Measurements from ENCODE around the gene REXO1.

DNA sequence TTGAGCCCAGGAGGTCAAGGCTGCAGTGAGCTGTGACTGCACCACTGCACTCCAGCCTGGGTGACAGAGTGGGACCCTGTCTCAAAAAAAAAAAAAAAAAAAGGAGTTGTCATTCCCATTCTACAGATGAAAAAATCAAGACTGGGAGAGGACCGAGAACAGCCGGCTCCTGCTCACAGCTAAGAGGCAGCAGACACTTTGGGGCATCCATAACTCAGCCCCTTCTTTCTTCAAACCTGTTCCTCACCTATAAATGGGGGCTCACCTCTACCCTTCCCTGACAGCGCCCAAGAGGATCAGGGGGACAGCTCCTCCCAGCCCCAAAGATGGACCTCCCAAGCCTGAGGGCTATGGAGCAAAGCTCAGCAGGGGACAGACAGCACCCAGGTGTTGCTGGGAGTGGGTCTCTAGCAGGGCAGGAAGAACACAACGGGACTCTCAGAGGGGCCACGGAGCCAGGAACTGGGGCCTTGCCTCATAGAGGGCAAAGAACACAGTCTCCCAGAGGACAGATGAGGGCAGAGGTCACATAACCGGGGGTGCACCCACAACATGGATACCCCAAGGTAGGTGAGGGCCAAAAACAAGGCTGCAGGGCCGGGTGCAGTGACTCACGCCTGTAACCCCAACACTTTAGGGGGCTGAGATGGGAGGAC is 18.5 kb upstream of the REXO1 start:
- TF ChIP-seq, protein P1, sequence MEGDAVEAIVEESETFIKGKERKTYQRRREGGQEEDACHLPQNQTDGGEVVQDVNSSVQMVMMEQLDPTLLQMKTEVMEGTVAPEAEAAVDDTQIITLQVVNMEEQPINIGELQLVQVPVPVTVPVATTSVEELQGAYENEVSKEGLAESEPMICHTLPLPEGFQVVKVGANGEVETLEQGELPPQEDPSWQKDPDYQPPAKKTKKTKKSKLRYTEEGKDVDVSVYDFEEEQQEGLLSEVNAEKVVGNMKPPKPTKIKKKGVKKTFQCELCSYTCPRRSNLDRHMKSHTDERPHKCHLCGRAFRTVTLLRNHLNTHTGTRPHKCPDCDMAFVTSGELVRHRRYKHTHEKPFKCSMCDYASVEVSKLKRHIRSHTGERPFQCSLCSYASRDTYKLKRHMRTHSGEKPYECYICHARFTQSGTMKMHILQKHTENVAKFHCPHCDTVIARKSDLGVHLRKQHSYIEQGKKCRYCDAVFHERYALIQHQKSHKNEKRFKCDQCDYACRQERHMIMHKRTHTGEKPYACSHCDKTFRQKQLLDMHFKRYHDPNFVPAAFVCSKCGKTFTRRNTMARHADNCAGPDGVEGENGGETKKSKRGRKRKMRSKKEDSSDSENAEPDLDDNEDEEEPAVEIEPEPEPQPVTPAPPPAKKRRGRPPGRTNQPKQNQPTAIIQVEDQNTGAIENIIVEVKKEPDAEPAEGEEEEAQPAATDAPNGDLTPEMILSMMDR (IDR thresholded peaks at IDR 0.05): no peak
- TF ChIP-seq POLR2A (IDR thresholded peaks at IDR 0.05; ENCODE audit: low read depth) (no peak), EP300 (IDR thresholded peaks at IDR 0.05) (no peak)
